ENCODE results near the gene IL22. TPM values are rescaled to one million over a fixed set of nuclear protein-coding genes. Genes with fewer than 3 reads are reported as not detected.

IL22 gene
- total and polyA plus RNA-seq, 4 donors, result not detected

- no peak overlapping the region for H3K27ac ChIP-seq (ENCODE audit: low read depth in 1 of 2, low read length in 2 of 2)
- peaks cover 0 to 7% (median 0%) of the 10 kb centered on the region in 4 donors for H3K27me3 ChIP-seq (ENCODE audit: control insufficient read depth in 4 of 4, insufficient read depth in 4 of 4, low read length in 3 of 4)
- no peak overlapping the region for H3K9ac ChIP-seq (ENCODE audit: low read depth in 1 of 2, low read length in 2 of 2)
- no peak for DNase-seq (ENCODE audit: low spot score)
- TF ChIP-seq CTCF (IDR thresholded peaks at IDR 0.05; ENCODE audit: low read depth, low read length, missing input control), result no peak
- no peak for TF ChIP-seq RAD21 (IDR thresholded peaks at IDR 0.05)
- TF ChIP-seq JUND (IDR thresholded peaks at IDR 0.05), result no peak
- TF ChIP-seq YY1 (IDR thresholded peaks at IDR 0.05), result no peak
- TF ChIP-seq REST (IDR thresholded peaks at IDR 0.05), result no peak
- no peak for TF ChIP-seq SP1 (IDR thresholded peaks at IDR 0.05)
- no peak for TF ChIP-seq HNF4A (conservative IDR thresholded peaks at IDR 0.05)
- no peak overlapping the region for H3K4me3 ChIP-seq (ENCODE audit: low read depth in 1 of 3, low read length in 3 of 3)
- H3K9me3 ChIP-seq (ENCODE audit: control insufficient read depth in 4 of 4, low read length in 3 of 4), result no peaks in the 10 kb centered on the region
- no peaks in the 10 kb centered on the region for H3K4me1 ChIP-seq (ENCODE audit: control insufficient read depth in 4 of 4, insufficient read depth in 4 of 4, low read length in 3 of 4)
- H3K36me3 ChIP-seq (ENCODE audit: control insufficient read depth in 4 of 4, insufficient read depth in 3 of 4, low read depth in 1 of 4, low read length in 3 of 4), result no peaks in the 10 kb centered on the region
Observed at GRCh38 chr12:68207276-68207675, 46.1 kb downstream of the IL22 start.

GRCh38 chr12:68206446-68206845 lies 47.0 kb downstream of the IL22 start:
- 19% methylated on average over 1 of the region's 1 CpG for WGBS
- Histone ChIP-seq H3K4me3 (ENCODE audit: low read depth in 1 of 3, low read length in 3 of 3) (no peak overlapping the region), H3K27me3 (ENCODE audit: control insufficient read depth in 4 of 4, insufficient read depth in 4 of 4, low read length in 3 of 4) (peaks cover 0 to 7% (median 0%) of the 10 kb centered on the region in 4 donors), H3K9ac (ENCODE audit: low read depth in 1 of 2, low read length in 2 of 2) (no peak overlapping the region), H3K4me1 (ENCODE audit: control insufficient read depth in 4 of 4, insufficient read depth in 4 of 4, low read length in 3 of 4) (no peaks in the 10 kb centered on the region), H3K36me3 (ENCODE audit: control insufficient read depth in 4 of 4, insufficient read depth in 3 of 4, low read depth in 1 of 4, low read length in 3 of 4) (no peaks in the 10 kb centered on the region), H3K9me3 (ENCODE audit: control insufficient read depth in 4 of 4, low read length in 3 of 4) (no peaks in the 10 kb centered on the region), H3K27ac (ENCODE audit: low read depth in 1 of 2, low read length in 2 of 2) (no peak overlapping the region)
- TF ChIP-seq YY1 (IDR thresholded peaks at IDR 0.05) (no peak), REST (IDR thresholded peaks at IDR 0.05) (no peak), CTCF (IDR thresholded peaks at IDR 0.05; ENCODE audit: low read depth, low read length, missing input control) (no peak), MAX (IDR thresholded peaks at IDR 0.05) (no peak), GABPA (IDR thresholded peaks at IDR 0.05 in 1 of 2, conservative IDR thresholded peaks at IDR 0.05 in 1 of 2) (no peak), FOXA1 (IDR thresholded peaks at IDR 0.05) (no peak), RAD21 (IDR thresholded peaks at IDR 0.05) (no peak)
- DNase-seq (ENCODE audit: low spot score), result no peak
